SK-N-SH (cell line): ENCODE measurements around the gene CRTAP. TPM values are rescaled to one million over a fixed set of nuclear protein-coding genes. Genes with fewer than 3 reads are reported as not detected.

Experiments
- CTCF ChIA-PET: fragments of 300-600, 350-600 bp; formaldehyde crosslinking; extraction: SDS; loops from one replicate; lab custom pipeline; 2021; lab: Yijun Ruan, JAX
- POLR2A ChIA-PET: fragments of 350-600 bp; sonication (Branson Sonifier 250); formaldehyde crosslinking; extraction: SDS; loops from one replicate; lab custom pipeline; 2020; ENCODE audit warnings: antibody characterized with exemption, inconsistent platforms; lab: Yijun Ruan, JAX
- DNase-seq: peaks from one replicate; pipeline ENCODE4 v3.0.0; 2012
- H2AFZ ChIP-seq: fragments of 200-600 bp; sonication (generic); 2 replicates; pipeline ENCODE4 v1.8.1; 2016; ENCODE audit warnings: antibody characterized with exemption, mild to moderate bottlenecking, low read depth
- H3F3A ChIP-seq: fragments of 200-600 bp; sonication (generic); replicated peaks from 2 replicates; pipeline ENCODE3; 2016; ENCODE audit warnings: antibody characterized with exemption, mild to moderate bottlenecking; ENCODE audit not compliant: insufficient read depth
- H3K27ac ChIP-seq, 2 experiments: fragments of 200-500 bp in 1 of 2; fragments of 200-600 bp in 1 of 2; sonication (Bioruptor generic) in 1 of 2; sonication (generic), shearing (Covaris generic) in 1 of 2; 2 replicates each; pipeline versions ENCODE4 v1.5.1 to v1.6.1; 2014 to 2016; ENCODE audit warnings: low read depth in 2 of 2, inconsistent platforms in 1 of 2, low read length in 1 of 2, mild to moderate bottlenecking in 1 of 2, mixed read lengths in 1 of 2
- H3K27me3 ChIP-seq: fragments of 200-600 bp; sonication (generic), shearing (Covaris generic); 2 replicates; pipeline ENCODE4 v1.6.1; 2016; ENCODE audit warnings: mixed run types; ENCODE audit not compliant: insufficient read depth
- H3K36me3 ChIP-seq, 2 experiments: fragments of 200-500 bp in 1 of 2; fragments of 200-600 bp in 1 of 2; sonication (Bioruptor generic) in 1 of 2; sonication (generic) in 1 of 2; replicated peaks in 1 of 2; 2 replicates each; pipeline versions ENCODE3 to v1.5.1; 2014 to 2016; ENCODE audit warnings: low read length in 1 of 2, mild to moderate bottlenecking in 1 of 2; ENCODE audit not compliant: insufficient read depth in 2 of 2, control insufficient read depth in 1 of 2
- H3K4me1 ChIP-seq, 2 experiments: fragments of 200-500 bp in 1 of 2; fragments of 200-600 bp in 1 of 2; sonication (Bioruptor generic) in 1 of 2; sonication (generic), shearing (Covaris generic) in 1 of 2; 2 replicates each; pipeline versions ENCODE4 v1.5.1 to v1.6.1; 2014 to 2016; ENCODE audit warnings: low read depth in 1 of 2, low read length in 1 of 2, mixed run types in 1 of 2; ENCODE audit not compliant: insufficient read depth in 2 of 2, control insufficient read depth in 1 of 2
- H3K4me2 ChIP-seq: fragments of 200-600 bp; sonication (generic), shearing (Covaris generic); 2 replicates; pipeline ENCODE4 v1.6.1; 2017; ENCODE audit warnings: mixed run types
- H3K4me3 ChIP-seq, 2 experiments: fragments of 200-500 bp in 1 of 2; fragments of 200-600 bp in 1 of 2; sonication (Bioruptor generic) in 1 of 2; sonication (generic), shearing (Covaris generic) in 1 of 2; 2 replicates each; pipeline versions ENCODE4 v1.5.1 to v1.8.1; 2014 to 2016; ENCODE audit warnings: low read depth in 2 of 2, inconsistent platforms in 1 of 2, low read length in 1 of 2, mild to moderate bottlenecking in 1 of 2, mixed read lengths in 1 of 2, moderate library complexity in 1 of 2
- H3K79me2 ChIP-seq: fragments of 200-600 bp; sonication (generic); 2 replicates; pipeline ENCODE4 v1.8.1; 2017; ENCODE audit warnings: mild to moderate bottlenecking; ENCODE audit not compliant: insufficient read depth
- H3K9ac ChIP-seq: fragments of 200-600 bp; sonication (generic); 2 replicates; pipeline ENCODE4 v1.6.1; 2017; ENCODE audit warnings: mixed run types
- H3K9me2 ChIP-seq: fragments of 200-600 bp; sonication (generic); 2 replicates; pipeline ENCODE4 v1.6.1; 2017; ENCODE audit warnings: mixed run types
- H3K9me3 ChIP-seq: fragments of 200-600 bp; sonication (generic); 2 replicates; pipeline ENCODE4 v1.6.1; 2017; ENCODE audit warnings: mixed run types, mild to moderate bottlenecking, moderate library complexity
- H4K20me1 ChIP-seq: fragments of 200-600 bp; sonication (generic); 2 replicates; pipeline ENCODE4 v1.6.1; 2017; ENCODE audit warnings: mild to moderate bottlenecking, mixed run types; ENCODE audit not compliant: insufficient read depth
- EZH2phosphoT487 ChIP-seq: fragments of 200-600 bp; sonication (generic); IDR thresholded peaks from 2 replicates; pipeline ENCODE4 v1.6.1; 2017; ENCODE audit warnings: low read depth, mixed run types, mild to moderate bottlenecking, antibody characterized with exemption, moderate library complexity, borderline replicate concordance
- FOSL2 ChIP-seq: IDR thresholded peaks from 2 replicates; pipeline ENCODE4 v1.4.0; 2012; ENCODE audit warnings: low read depth, mild to moderate bottlenecking, moderate library complexity, borderline replicate concordance
- FOXJ3 ChIP-seq: sonication (generic); formaldehyde crosslinking; IDR thresholded peaks from 2 replicates; pipeline ENCODE4 v1.5.1; 2020; ENCODE audit warnings: mild to moderate bottlenecking, missing genetic modification reagents
- FOXM1 ChIP-seq: IDR thresholded peaks from 2 replicates; pipeline ENCODE4 v1.4.0; 2012; ENCODE audit warnings: low read depth, mild to moderate bottlenecking
- GABPA ChIP-seq: IDR thresholded peaks from 2 replicates; pipeline ENCODE4 v1.4.0; 2012; ENCODE audit warnings: low read depth, mild to moderate bottlenecking
- IRF3 ChIP-seq: fragments of 150-350 bp; IDR thresholded peaks from 2 replicates; pipeline ENCODE4 v1.6.1; 2016; ENCODE audit warnings: mild to moderate bottlenecking, low read depth, low read length
- JUND ChIP-seq: IDR thresholded peaks from 2 replicates; pipeline ENCODE4 v1.4.0; 2012
- MAX ChIP-seq: IDR thresholded peaks from 2 replicates; pipeline ENCODE4 v1.4.0; 2012; ENCODE audit warnings: low read depth
- MEF2A ChIP-seq: IDR thresholded peaks from 2 replicates; pipeline ENCODE4 v1.4.0; 2012; ENCODE audit warnings: low read depth, borderline replicate concordance
- MXI1 ChIP-seq: IDR thresholded peaks from 2 replicates; pipeline ENCODE4 v1.6.1; 2012; ENCODE audit warnings: mild to moderate bottlenecking, low read depth, low read length, improper control_type of control experiment
- NFIC ChIP-seq: IDR thresholded peaks from 2 replicates; pipeline ENCODE4 v1.4.0; 2012; ENCODE audit warnings: borderline replicate concordance
- NRF1 ChIP-seq: IDR thresholded peaks from 2 replicates; pipeline ENCODE4 v1.6.1; 2012; ENCODE audit warnings: low read depth, mild to moderate bottlenecking, low read length
- PBX3 ChIP-seq: IDR thresholded peaks from 2 replicates; pipeline ENCODE4; 2012
- POLR2AphosphoS5 ChIP-seq: IDR thresholded peaks from 2 replicates; pipeline ENCODE4 v1.6.1; 2012; ENCODE audit warnings: low read depth, low read length
- RAD21 ChIP-seq: IDR thresholded peaks from 2 replicates; pipeline ENCODE4 v1.6.1; 2012; ENCODE audit warnings: mild to moderate bottlenecking, low read length
- RFX5 ChIP-seq: IDR thresholded peaks from 2 replicates; pipeline ENCODE4 v1.6.1; 2012; ENCODE audit warnings: mild to moderate bottlenecking, improper control_type of control experiment, low read length
- SIN3A ChIP-seq: IDR thresholded peaks from 2 replicates; pipeline ENCODE4 v1.6.1; 2012; ENCODE audit warnings: low read depth, mild to moderate bottlenecking, low read length, moderate library complexity, borderline replicate concordance
- SMC3 ChIP-seq: IDR thresholded peaks from 2 replicates; pipeline ENCODE4 v1.6.1; 2012; ENCODE audit warnings: low read depth, low read length, improper control_type of control experiment
- TAF1 ChIP-seq: IDR thresholded peaks from 2 replicates; pipeline ENCODE4 v1.6.1; 2012; ENCODE audit warnings: low read depth, mild to moderate bottlenecking, low read length, moderate library complexity, borderline replicate concordance
- TCF12 ChIP-seq: IDR thresholded peaks from 2 replicates; pipeline ENCODE4 v1.4.0; 2012
- TEAD4 ChIP-seq: IDR thresholded peaks from 2 replicates; pipeline ENCODE4 v1.4.0; 2012; ENCODE audit warnings: mild to moderate bottlenecking, borderline replicate concordance; ENCODE audit not compliant: insufficient read depth
- USF1 ChIP-seq: IDR thresholded peaks from 2 replicates; pipeline ENCODE4 v1.4.0; 2012; ENCODE audit warnings: low read depth, borderline replicate concordance
- USF2 ChIP-seq: fragments of 150-350 bp; IDR thresholded peaks from 2 replicates; pipeline ENCODE4 v1.6.1; 2017; ENCODE audit warnings: antibody characterized with exemption, low read length, low read depth, borderline replicate concordance
- ZBTB33 ChIP-seq: IDR thresholded peaks from 2 replicates; pipeline ENCODE4 v1.4.0; 2012; ENCODE audit warnings: low read depth, borderline replicate concordance
- WGBS: methylation state at CpG from one replicate; pipeline ENCODE4 v1.1.6; 2017; ENCODE audit warnings: low lambda C conversion rate; 5-methylcytosine and 5-hydroxymethylcytosine counted together
- polyA plus RNA-seq, 3 experiments: library from polyadenylated mRNA; depleted of rRNA; stranded (reverse); fragments of >200 nt; gene quantifications; 2 replicates each; pipeline ENCODE4 v1.2.3, GENCODE V29; 2012

CRTAP gene
- polyA plus RNA-seq (2012; rRNA removed), result 198 and 240 TPM in 2 replicates
- polyA plus RNA-seq (2012; cell fraction: cytosol; rRNA removed), result 246 and 266 TPM in 2 replicates
- polyA plus RNA-seq (2012; cell fraction: nucleus; rRNA removed), result 41.2 and 84.3 TPM in 2 replicates

- peak; percentile 92 for DNase-seq
- peak within 1 kb of the TSS; percentile 98 for H3K4me2 ChIP-seq
- H3K27ac ChIP-seq, result peak within 1 kb of the TSS; percentile 88 to 89
- H3K4me1 ChIP-seq, result peaks cover 7 to 14% of the 10 kb centered on the region in 2 experiments; a peak in 3 of 4 replicates
- H3K9me3 ChIP-seq, result no peaks in the 10 kb centered on the region
- peak within 1 kb of the TSS; percentile 73 to 78 for H3K4me3 ChIP-seq
- H4K20me1 ChIP-seq, result peaks cover 20% of the 10 kb centered on the region
- H3K9me2 ChIP-seq, result no peaks in the 10 kb centered on the region
- POLR2A ChIA-PET, result interaction anchor here (0.5 to 1.5 kb wide), 6 partner anchors 8 to 363 kb away, joined by 3 to 7 read pairs (median 3); partner anchors contain the start of genes GLB1 and TMPPE
- H2AFZ ChIP-seq, result peak within 1 kb of the TSS; percentile 100
- H3F3A ChIP-seq, result peaks cover 21% of the 10 kb centered on the region
- H3K79me2 ChIP-seq, result peaks cover 59% of the 10 kb centered on the region
- peaks cover 0 to 17% of the 10 kb centered on the region in 2 experiments for H3K36me3 ChIP-seq
- no peaks in the 10 kb centered on the region for H3K27me3 ChIP-seq
- under 1% methylated on average over 37 of the region's 98 CpGs for WGBS
- CTCF ChIA-PET, result interaction anchor here (0.6 to 0.9 kb wide), 2 partner anchors 18 to 23 kb away, joined by 3 read pairs; no protein-coding TSS in a partner anchor
- peak within 1 kb of the TSS; percentile 90 for H3K9ac ChIP-seq
- peak; percentile 51 for TF ChIP-seq NFIC
- TF ChIP-seq FOXM1, result no peak
- TF ChIP-seq IRF3, result no peak
- TF ChIP-seq POLR2AphosphoS5, result no peak; the same call in 1 of the 2 replicates
- no peak for TF ChIP-seq ZBTB33
- TF ChIP-seq MAX, result peak; percentile 71
- TF ChIP-seq NRF1, result peak; percentile 73
- TF ChIP-seq MEF2A, result no peak
- TF ChIP-seq JUND, result no peak
- no peak for TF ChIP-seq USF2
- no peak for TF ChIP-seq FOXJ3 (CRISPR knock-in tag)
- 0 out of 2 replicates have a peak, but pooled peaks have one; percentile 5 for TF ChIP-seq USF1
- TF ChIP-seq TAF1, result no peak; the same call in 1 of the 2 replicates
- no peak for TF ChIP-seq RAD21
- TF ChIP-seq RFX5, result no peak
- peak; percentile 37; the same call in 1 of the 2 replicates for TF ChIP-seq GABPA
- no peak for TF ChIP-seq EZH2phosphoT487
- 0 out of 2 replicates have a peak, but pooled peaks have one; percentile 48 for TF ChIP-seq SIN3A
- TF ChIP-seq TCF12, result peak; percentile 27; the same call in 1 of the 2 replicates
- TF ChIP-seq FOSL2, result no peak
- no peak; the same call in 1 of the 2 replicates for TF ChIP-seq PBX3
- peak; percentile 64 for TF ChIP-seq MXI1
- no peak for TF ChIP-seq TEAD4
- no peak for TF ChIP-seq SMC3
Measured at GRCh38 chr3:33113772-33114621, at the start of gene CRTAP. CRTAP (plus strand) TSS chr3:33114014; CDS start chr3:33114078, 64 bp downstream.
